ENCODE data around the gene SCN10A. TPM values are rescaled to one million over a fixed set of nuclear protein-coding genes. Genes with fewer than 3 reads are reported as not detected.

SCN10A gene
- total and polyA plus RNA-seq, 2 experiments from 2014 or later: not detected

DNA sequence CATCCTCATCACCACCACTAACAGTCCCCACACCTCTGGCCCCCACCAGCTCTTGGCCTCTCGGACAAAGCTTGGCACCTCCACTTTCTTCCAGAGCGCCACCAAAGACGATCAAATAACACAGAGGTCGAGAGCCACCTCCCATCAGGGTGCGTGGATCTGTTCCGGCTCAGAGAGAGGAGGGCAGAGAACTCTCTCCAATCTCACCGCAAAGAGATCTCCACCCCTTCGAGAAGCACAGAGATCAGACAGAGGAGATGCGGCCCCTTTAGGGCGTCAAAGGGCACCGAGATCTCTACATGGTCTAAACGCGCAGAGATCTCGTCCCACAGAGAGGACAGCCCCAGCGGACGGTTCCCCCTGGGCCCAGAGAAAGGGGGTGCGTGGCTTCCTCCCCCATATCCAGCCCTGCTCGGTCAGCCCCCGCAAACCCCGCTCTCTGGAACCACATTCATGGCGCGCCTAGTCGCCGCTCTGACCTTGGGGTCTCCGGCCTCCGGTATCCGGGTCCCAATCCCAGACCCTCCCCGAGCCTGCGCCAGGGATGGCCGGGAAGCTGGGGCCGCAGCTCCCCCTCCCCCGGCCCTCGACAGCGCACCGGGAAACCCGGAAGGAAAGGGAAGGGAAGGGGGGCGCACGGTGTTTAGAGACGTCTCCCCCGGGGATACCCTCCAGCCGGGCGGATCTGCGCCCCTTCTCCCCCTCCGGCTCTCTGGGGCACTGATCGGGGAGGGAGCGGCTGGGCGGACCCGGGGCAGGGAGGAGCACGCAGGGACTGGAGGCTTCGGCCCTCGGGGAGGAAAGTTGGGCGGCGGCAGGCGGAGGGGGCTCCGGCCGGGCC, 167.1 kb downstream of the SCN10A start:
- TF ChIP-seq, protein P1, sequence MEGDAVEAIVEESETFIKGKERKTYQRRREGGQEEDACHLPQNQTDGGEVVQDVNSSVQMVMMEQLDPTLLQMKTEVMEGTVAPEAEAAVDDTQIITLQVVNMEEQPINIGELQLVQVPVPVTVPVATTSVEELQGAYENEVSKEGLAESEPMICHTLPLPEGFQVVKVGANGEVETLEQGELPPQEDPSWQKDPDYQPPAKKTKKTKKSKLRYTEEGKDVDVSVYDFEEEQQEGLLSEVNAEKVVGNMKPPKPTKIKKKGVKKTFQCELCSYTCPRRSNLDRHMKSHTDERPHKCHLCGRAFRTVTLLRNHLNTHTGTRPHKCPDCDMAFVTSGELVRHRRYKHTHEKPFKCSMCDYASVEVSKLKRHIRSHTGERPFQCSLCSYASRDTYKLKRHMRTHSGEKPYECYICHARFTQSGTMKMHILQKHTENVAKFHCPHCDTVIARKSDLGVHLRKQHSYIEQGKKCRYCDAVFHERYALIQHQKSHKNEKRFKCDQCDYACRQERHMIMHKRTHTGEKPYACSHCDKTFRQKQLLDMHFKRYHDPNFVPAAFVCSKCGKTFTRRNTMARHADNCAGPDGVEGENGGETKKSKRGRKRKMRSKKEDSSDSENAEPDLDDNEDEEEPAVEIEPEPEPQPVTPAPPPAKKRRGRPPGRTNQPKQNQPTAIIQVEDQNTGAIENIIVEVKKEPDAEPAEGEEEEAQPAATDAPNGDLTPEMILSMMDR (IDR thresholded peaks at IDR 0.05; ENCODE audit: low read depth, low read length): no peak
- Histone ChIP-seq H3K36me3 (no peaks in the 10 kb centered on the region), H3K9me3 (ENCODE audit: low read depth) (no peaks in the 10 kb centered on the region), H3K4me1 (ENCODE audit: low read depth) (peaks cover 17% of the 10 kb centered on the region), H3K4me3 (peak overlapping the region; percentile 51), H3K27ac (no peak overlapping the region), H3K27me3 (peaks cover 79% of the 10 kb centered on the region)
- DNase-seq (ENCODE audit: low read depth in 1 of 2, low spot score in 1 of 2): no peak

DNA sequence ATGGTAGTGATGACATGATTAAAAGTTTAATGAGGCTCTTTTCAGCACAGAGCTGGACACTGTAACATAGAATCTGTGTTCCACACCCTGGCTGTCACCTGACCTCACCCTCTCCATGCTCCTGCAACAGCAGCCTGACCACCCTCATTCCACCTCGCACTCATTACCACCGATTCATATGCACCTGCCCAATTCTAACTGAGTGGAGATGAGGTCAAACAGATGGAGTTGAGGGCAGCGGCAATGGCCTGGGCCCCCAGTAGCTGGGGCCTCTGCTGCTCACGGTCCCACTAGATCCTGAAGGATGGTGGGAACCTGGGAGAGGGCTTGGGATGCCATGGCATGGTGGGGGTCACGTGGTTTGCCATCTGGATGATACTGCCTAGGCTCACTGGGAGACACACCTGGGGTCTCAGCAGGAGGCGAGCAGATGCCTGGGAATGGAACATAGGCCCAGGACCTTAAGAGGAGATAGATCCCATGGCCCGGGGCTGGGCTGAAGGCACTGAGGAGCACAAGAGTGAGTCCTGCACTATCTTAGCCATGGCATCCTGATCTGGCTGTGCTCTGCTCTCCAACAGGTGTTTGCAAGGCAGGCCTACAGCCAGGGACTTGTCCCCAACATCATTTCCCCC, 167.9 kb downstream of the SCN10A start:
- TF ChIP-seq, protein P1 (IDR thresholded peaks at IDR 0.05; ENCODE audit: low read depth, low read length): no peak
- H3K9me3 ChIP-seq (ENCODE audit: low read depth): no peaks in the 10 kb centered on the region
- no peak for DNase-seq (ENCODE audit: low read depth in 1 of 2, low spot score in 1 of 2)

GRCh38 chr3:38647217-38647970, 168.6 kb downstream of the SCN10A start:
- Histone ChIP-seq H3K9me3 (ENCODE audit: low read depth) (no peaks in the 10 kb centered on the region), H3K36me3 (no peaks in the 10 kb centered on the region), H3K27me3 (peaks cover 77% of the 10 kb centered on the region), H3K27ac (no peak overlapping the region), H3K4me3 (no peak overlapping the region), H3K4me1 (ENCODE audit: low read depth) (peaks cover 17% of the 10 kb centered on the region)
- no peak for DNase-seq (ENCODE audit: low read depth in 1 of 2, low spot score in 1 of 2)
- TF ChIP-seq, protein P1 (IDR thresholded peaks at IDR 0.05; ENCODE audit: low read depth, low read length): no peak

More for the DNA sequence above, 167.9 kb downstream of the SCN10A start:
- H3K27ac ChIP-seq: no peak overlapping the region
- peaks cover 17% of the 10 kb centered on the region for H3K4me1 ChIP-seq (ENCODE audit: low read depth)
- H3K27me3 ChIP-seq: peaks cover 77% of the 10 kb centered on the region
- no peaks in the 10 kb centered on the region for H3K36me3 ChIP-seq
- H3K4me3 ChIP-seq: no peak overlapping the region

Other genes with a start within 250 kb of the SCN10A start
- gene SCN5A, start 166.5 kb downstream of the SCN10A start, total RNA-seq: 2.8 and 9.3 TPM in 2 replicates
- 3.1 and 8.5 TPM in 2 replicates for gene SCN5A, start 166.5 kb downstream of the SCN10A start, polyA plus RNA-seq
- 0.28 and 0.60 TPM in 2 replicates for gene SCN11A, start 235.7 kb upstream of the SCN10A start, total RNA-seq
- gene SCN11A, start 235.7 kb upstream of the SCN10A start, polyA plus RNA-seq: 0.47 and 0.51 TPM in 2 replicates
- gene WDR48, start 235.8 kb upstream of the SCN10A start, total RNA-seq: 25.9 and 31.5 TPM in 2 replicates
- gene WDR48, start 235.8 kb upstream of the SCN10A start, polyA plus RNA-seq: 43.2 and 56.4 TPM in 2 replicates